IPS-18a (cell line): ENCODE measurements around the gene HTR1E.
"Not testable (repeated sequence)": the region's sequence is repeated elsewhere in the genome, so short reads cannot be mapped to it uniquely, and the experiment has no call there.

Experiments used
- H3K27ac ChIP-seq: one replicate; pipeline ENCODE4 v1.5.1; 2013; ENCODE audit warnings: low read length
- H3K27me3 ChIP-seq: one replicate; pipeline ENCODE4 v1.6.1; 2013; ENCODE audit warnings: mild to moderate bottlenecking, low read length; ENCODE audit not compliant: control insufficient read depth, insufficient read depth
- H3K36me3 ChIP-seq: one replicate; pipeline ENCODE4 v1.6.1; 2013; ENCODE audit warnings: low read depth, low read length; ENCODE audit not compliant: control insufficient read depth
- H3K4me1 ChIP-seq: one replicate; pipeline ENCODE4 v1.6.1; 2013; ENCODE audit warnings: low read depth, low read length; ENCODE audit not compliant: control insufficient read depth
- H3K4me3 ChIP-seq: one replicate; pipeline ENCODE4 v1.5.1; 2013; ENCODE audit warnings: low read length
- H3K9ac ChIP-seq: one replicate; pipeline ENCODE4 v1.6.1; 2013; ENCODE audit warnings: mild to moderate bottlenecking, low read length, moderate library complexity
- H3K9me3 ChIP-seq: one replicate; pipeline ENCODE4 v1.6.1; 2013; ENCODE audit warnings: low read depth, low read length; ENCODE audit not compliant: control insufficient read depth

HTR1E gene, protein sequence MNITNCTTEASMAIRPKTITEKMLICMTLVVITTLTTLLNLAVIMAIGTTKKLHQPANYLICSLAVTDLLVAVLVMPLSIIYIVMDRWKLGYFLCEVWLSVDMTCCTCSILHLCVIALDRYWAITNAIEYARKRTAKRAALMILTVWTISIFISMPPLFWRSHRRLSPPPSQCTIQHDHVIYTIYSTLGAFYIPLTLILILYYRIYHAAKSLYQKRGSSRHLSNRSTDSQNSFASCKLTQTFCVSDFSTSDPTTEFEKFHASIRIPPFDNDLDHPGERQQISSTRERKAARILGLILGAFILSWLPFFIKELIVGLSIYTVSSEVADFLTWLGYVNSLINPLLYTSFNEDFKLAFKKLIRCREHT

GRCh38 chr6:86937219-86938079, at the start of gene HTR1E:
TSS of gene HTR1E (plus strand) at chr6:86937528. CDS start at chr6:87015335, 77,807 bp downstream.
- peaks cover 3% of the 10 kb centered on the region for H3K4me1 ChIP-seq
- H3K27ac ChIP-seq, result no peak within 1 kb of the TSS
- H3K9me3 ChIP-seq, result no peaks in the 10 kb centered on the region
- H3K9ac ChIP-seq, result peak within 1 kb of the TSS; percentile 24
- peaks cover 32% of the 10 kb centered on the region for H3K27me3 ChIP-seq
- no peaks in the 10 kb centered on the region for H3K36me3 ChIP-seq
- H3K4me3 ChIP-seq, result peak within 1 kb of the TSS; percentile 62

DNA sequence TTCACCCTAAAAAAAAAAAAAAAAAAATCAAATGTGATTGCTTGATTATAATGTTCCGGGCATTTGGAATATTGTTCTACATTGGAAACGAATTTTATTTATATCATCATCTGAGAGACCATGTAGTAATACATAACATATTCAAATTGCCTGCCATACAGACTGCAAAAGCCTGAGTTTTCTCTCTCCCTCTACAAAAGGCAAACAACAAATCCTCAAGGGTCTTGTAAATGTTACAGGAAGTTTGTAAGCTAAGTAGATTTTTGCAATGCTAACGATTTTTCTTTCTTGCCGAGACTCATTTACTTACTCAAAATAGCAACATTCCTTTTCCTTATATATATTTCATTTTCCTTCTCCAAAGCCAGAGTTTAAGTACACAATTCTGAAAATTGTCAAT, 49.0 kb upstream of the HTR1E start:
- Histone ChIP-seq H3K9me3 (no peaks in the 10 kb centered on the region), H3K27me3 (no peaks in the 10 kb centered on the region), H3K4me1 (peaks cover 12% of the 10 kb centered on the region), H3K27ac (no peak overlapping the region), H3K4me3 (no peak overlapping the region), H3K36me3 (no peaks in the 10 kb centered on the region), H3K9ac (no peak overlapping the region)

DNA sequence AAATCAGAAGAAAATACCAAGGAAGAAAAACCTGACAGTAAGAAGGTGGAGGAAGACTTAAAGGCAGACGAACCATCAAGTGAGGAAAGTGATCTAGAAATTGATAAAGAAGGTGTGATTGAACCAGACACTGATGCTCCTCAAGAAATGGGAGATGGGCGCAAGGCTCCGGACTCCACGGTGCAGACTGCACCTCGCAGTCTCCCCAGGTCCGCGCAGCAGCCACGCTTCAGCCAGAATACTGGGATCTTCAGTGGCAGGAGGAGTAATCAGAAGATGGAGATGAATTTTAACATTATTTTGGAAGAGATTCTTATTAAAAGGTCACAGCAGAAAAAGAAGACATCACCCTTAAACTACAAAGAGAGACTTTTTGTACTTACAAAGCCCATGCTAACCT, 40.1 kb upstream of the HTR1E start:
- not testable (repeated sequence) for H3K27ac ChIP-seq, H3K36me3 ChIP-seq, H3K4me1 ChIP-seq, H3K9ac ChIP-seq, H3K9me3 ChIP-seq
- Histone ChIP-seq H3K4me3 (peak overlapping the region; percentile 37), H3K27me3 (peaks cover 12% of the 10 kb centered on the region)

DNA sequence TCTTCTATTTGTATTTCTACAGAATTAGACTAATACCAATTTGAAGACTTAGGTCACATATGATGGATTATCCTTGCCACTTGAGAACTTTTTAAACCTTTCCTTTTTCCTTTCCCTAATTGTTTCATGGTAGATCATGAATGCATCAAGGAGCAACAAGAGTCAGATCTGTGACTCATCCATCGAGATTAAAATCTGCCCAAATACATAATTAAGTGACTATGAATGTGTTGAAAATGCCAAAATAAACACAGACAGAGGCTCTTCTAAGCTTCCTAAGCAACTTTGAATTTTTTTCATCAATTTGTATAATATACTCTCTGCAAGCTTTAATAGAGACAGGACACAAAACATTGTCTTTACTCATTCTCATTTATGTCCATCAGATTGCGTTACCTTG, 23.5 kb upstream of the HTR1E start:
- no peaks in the 10 kb centered on the region for H3K4me1 ChIP-seq
- no peak overlapping the region for H3K4me3 ChIP-seq
- no peak overlapping the region for H3K9ac ChIP-seq
- H3K27ac ChIP-seq, result no peak overlapping the region
- no peaks in the 10 kb centered on the region for H3K27me3 ChIP-seq
- H3K36me3 ChIP-seq, result no peaks in the 10 kb centered on the region
- H3K9me3 ChIP-seq, result no peaks in the 10 kb centered on the region

DNA sequence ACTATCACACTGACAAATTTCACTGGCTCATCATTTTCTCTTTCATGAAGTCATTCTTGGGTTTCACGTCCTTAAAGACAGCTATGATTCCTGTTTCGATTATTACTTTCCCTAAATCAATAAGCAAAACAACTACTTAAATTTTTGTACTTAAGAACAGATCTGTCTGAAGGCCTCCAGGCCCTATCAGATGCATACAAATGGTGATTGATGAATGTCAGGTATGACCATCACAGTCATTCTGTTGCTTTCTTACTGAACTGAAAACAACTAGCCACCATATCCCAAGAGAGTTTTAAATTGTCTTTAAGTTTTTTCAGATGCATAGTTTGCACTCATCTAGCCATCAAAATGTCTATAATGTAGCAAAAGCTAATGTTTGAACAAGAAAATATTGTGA, 20.9 kb upstream of the HTR1E start:
- Histone ChIP-seq H3K36me3 (no peaks in the 10 kb centered on the region), H3K27ac (no peak overlapping the region), H3K27me3 (no peaks in the 10 kb centered on the region), H3K9ac (no peak overlapping the region), H3K4me1 (no peaks in the 10 kb centered on the region), H3K9me3 (no peaks in the 10 kb centered on the region), H3K4me3 (no peak overlapping the region)

GRCh38 chr6:86927138-86927537, 10.2 kb upstream of the HTR1E start:
- not testable (repeated sequence) for H3K27me3 ChIP-seq, H3K4me1 ChIP-seq, H3K9me3 ChIP-seq, H3K9ac ChIP-seq, H3K4me3 ChIP-seq, H3K36me3 ChIP-seq, H3K27ac ChIP-seq

DNA sequence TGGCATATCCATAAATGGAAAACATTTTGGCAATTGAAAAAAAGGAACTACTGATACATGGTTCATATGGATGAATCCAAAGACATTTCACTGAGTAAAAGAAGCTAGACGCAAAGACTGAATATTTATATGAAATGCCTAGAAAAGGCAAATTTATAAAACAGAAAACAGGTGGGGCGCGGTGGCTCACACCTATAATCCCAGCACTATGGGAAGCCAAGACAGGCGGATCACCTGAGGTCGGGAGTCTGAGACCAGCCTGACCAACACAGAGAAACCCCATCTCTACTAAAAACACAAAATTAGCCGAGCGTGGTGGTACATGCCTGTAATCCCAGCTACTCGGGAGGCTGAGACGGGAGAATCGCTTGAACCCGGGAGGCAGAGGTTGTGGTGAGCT, 9.5 kb upstream of the HTR1E start:
- not testable (repeated sequence) for H3K27ac ChIP-seq, H3K4me1 ChIP-seq, H3K9ac ChIP-seq, H3K27me3 ChIP-seq, H3K4me3 ChIP-seq, H3K9me3 ChIP-seq, H3K36me3 ChIP-seq

DNA sequence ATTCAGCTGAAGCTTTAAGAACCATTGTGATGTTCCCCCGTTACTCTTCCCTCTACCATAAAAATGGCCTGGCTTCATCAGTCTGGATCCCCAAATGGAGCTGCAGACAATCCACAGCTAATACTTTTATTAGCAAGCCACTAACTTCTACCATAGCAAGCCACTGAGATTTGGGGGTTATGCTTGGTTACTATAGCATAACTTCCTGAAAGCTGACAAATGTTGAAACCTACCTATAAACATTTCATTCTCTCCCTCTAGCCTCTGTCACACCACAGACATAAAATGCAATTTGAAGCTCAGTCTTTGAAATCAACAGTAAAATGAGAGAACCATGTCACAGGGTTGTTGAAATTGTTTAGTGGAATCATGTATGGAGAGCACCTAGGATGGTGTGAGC, 3.0 kb upstream of the HTR1E start:
- H3K36me3 ChIP-seq, result no peaks in the 10 kb centered on the region
- H3K27me3 ChIP-seq, result peaks cover 32% of the 10 kb centered on the region
- peaks cover 3% of the 10 kb centered on the region for H3K4me1 ChIP-seq
- H3K4me3 ChIP-seq, result no peak overlapping the region
- H3K27ac ChIP-seq, result no peak overlapping the region
- H3K9me3 ChIP-seq, result no peaks in the 10 kb centered on the region
- no peak overlapping the region for H3K9ac ChIP-seq

GRCh38 chr6:86936834-86937218, 502 bp upstream of the HTR1E start:
- Histone ChIP-seq H3K4me3 (peak overlapping the region; percentile 62), H3K9me3 (no peaks in the 10 kb centered on the region), H3K36me3 (no peaks in the 10 kb centered on the region), H3K27ac (no peak overlapping the region), H3K27me3 (peaks cover 32% of the 10 kb centered on the region), H3K4me1 (peaks cover 3% of the 10 kb centered on the region), H3K9ac (no peak overlapping the region)

DNA sequence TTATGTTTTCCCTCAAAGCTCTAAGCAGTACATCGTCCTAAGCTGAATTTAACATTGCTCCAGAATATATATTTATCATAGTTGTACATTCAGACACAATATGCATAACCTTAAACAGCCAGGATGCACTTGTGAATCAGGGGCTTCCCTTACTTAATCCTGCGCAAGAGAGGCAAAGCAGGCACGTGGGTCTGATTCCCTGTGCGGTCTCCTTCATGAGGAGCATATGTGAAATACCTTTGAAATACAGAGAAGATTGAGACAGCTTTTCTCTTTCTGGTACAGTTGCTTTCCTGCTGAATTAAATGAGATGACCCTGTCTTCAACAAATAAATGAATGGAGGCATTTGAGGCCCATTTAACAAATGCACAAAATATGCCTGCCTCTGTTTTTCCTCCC, 1.5 kb downstream of the HTR1E start:
- Histone ChIP-seq H3K27ac (no peak overlapping the region), H3K9ac (no peak overlapping the region), H3K4me1 (peaks cover 5% of the 10 kb centered on the region), H3K9me3 (no peaks in the 10 kb centered on the region), H3K4me3 (no peak overlapping the region), H3K27me3 (peaks cover 32% of the 10 kb centered on the region), H3K36me3 (no peaks in the 10 kb centered on the region)

DNA sequence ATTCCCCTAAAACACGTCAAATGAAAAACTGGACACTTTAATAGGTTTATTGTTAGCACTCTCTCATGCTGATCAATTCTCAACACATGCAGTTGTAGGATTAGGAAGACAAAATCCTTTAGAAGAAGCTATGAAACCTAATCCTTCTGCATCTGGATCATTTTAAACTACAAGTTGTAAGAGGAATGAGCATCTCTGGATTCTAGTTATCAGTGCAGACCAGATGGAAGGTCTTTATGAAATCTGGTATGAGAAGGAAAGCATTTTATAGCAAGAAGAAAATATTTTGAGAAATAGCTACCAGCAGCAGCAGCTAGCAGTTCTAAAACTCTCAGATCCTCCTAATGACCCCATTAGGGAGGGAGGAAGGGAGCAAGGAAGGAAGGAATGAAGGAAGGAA, 4.1 kb downstream of the HTR1E start:
- H3K27me3 ChIP-seq, result peaks cover 25% of the 10 kb centered on the region
- no peak overlapping the region for H3K27ac ChIP-seq
- peaks cover 3% of the 10 kb centered on the region for H3K4me1 ChIP-seq
- H3K36me3 ChIP-seq, result no peaks in the 10 kb centered on the region
- no peak overlapping the region for H3K4me3 ChIP-seq
- H3K9ac ChIP-seq, result no peak overlapping the region
- H3K9me3 ChIP-seq, result no peaks in the 10 kb centered on the region
